WTC11 (cell line): ENCODE data around the gene SAMD9L. TPM values are rescaled to one million over a fixed set of nuclear protein-coding genes. Genes with fewer than 3 reads are reported as not detected.

Experiments
- ATAC-seq: fragments of 200-7000 bp; cut with Tn5 transposase; 2 replicates; pipeline ENCODE4 v1.10.0; 2021; ENCODE audit warnings: mild to moderate bottlenecking, moderate library complexity
- CTCF ChIA-PET: fragments of 300-600 bp; sonication (Branson Sonifier 250); formaldehyde crosslinking; loops from one replicate; lab custom pipeline; 2021; ENCODE audit warnings: antibody characterized with exemption; lab: Charles Lee
- POLR2A ChIA-PET: fragments of 350-600 bp; sonication (Branson Sonifier 250); formaldehyde crosslinking; loops from one replicate; lab custom pipeline; 2021; ENCODE audit warnings: antibody characterized with exemption; lab: Charles Lee
- DNase-seq: peaks from one replicate; pipeline ENCODE4 v3.0.0; 2021; ENCODE audit warnings: low spot score
- H3K27ac Mint-ChIP-seq: 2 replicates; pipeline ENCODE4 v1.8.0; 2021; ENCODE audit warnings: mixed read lengths
- H3K27me3 Mint-ChIP-seq: 2 replicates; pipeline ENCODE4 v1.8.0; 2021; ENCODE audit warnings: low read depth, mild to moderate bottlenecking, moderate library complexity, mixed read lengths
- H3K36me3 Mint-ChIP-seq: 2 replicates; pipeline ENCODE4 v1.8.0; 2021; ENCODE audit warnings: mixed read lengths
- H3K4me1 Mint-ChIP-seq: 2 replicates; pipeline ENCODE4 v1.8.0; 2022; ENCODE audit warnings: mixed read lengths
- H3K4me3 Mint-ChIP-seq: 2 replicates; pipeline ENCODE4 v1.8.0; 2021; ENCODE audit warnings: mild to moderate bottlenecking, moderate library complexity, mixed read lengths
- H3K9me3 Mint-ChIP-seq: 2 replicates; pipeline ENCODE4 v1.8.0; 2021; ENCODE audit warnings: mixed read lengths
- ATF1 ChIP-seq: sonication (generic); formaldehyde crosslinking; IDR thresholded peaks from 2 replicates; pipeline ENCODE4 v1.8.1; 2023; ENCODE audit warnings: mild to moderate bottlenecking, moderate library complexity, missing genetic modification reagents
- CREB1 ChIP-seq: sonication (generic); formaldehyde crosslinking; IDR thresholded peaks from 2 replicates; pipeline ENCODE4 v1.8.0; 2023; ENCODE audit warnings: mild to moderate bottlenecking, missing genetic modification reagents
- E2F4 ChIP-seq: sonication (generic); formaldehyde crosslinking; IDR thresholded peaks from 2 replicates; pipeline ENCODE4 v1.8.1; 2022; ENCODE audit warnings: low read depth, mild to moderate bottlenecking, moderate library complexity, missing genetic modification reagents, borderline replicate concordance
- ERG ChIP-seq: fragments of 250-450 bp; sonication (Bioruptor Pico); IDR thresholded peaks from 2 replicates; pipeline ENCODE4 v1.8.0; 2021; ENCODE audit warnings: mild to moderate bottlenecking
- FOXJ3 ChIP-seq: sonication (generic); formaldehyde crosslinking; IDR thresholded peaks from 2 replicates; pipeline ENCODE4 v1.9.0; 2021; ENCODE audit warnings: missing genetic modification reagents, mild to moderate bottlenecking, borderline replicate concordance
- FOXK1 ChIP-seq: sonication (generic); formaldehyde crosslinking; IDR thresholded peaks from 2 replicates; pipeline ENCODE4 v1.8.0; 2022; ENCODE audit warnings: mild to moderate bottlenecking, moderate library complexity, missing genetic modification reagents
- FOXP1 ChIP-seq: sonication (generic); formaldehyde crosslinking; IDR thresholded peaks from 2 replicates; pipeline ENCODE4 v1.8.0; 2022; ENCODE audit warnings: missing genetic modification reagents, mild to moderate bottlenecking, moderate library complexity, borderline replicate concordance
- GABPB1 ChIP-seq: sonication (generic); formaldehyde crosslinking; IDR thresholded peaks from 2 replicates; pipeline ENCODE4 v1.8.1; 2023; ENCODE audit warnings: mild to moderate bottlenecking, missing genetic modification reagents
- IRF2 ChIP-seq: sonication (generic); formaldehyde crosslinking; IDR thresholded peaks from 2 replicates; pipeline ENCODE4 v1.8.0; 2022; ENCODE audit warnings: low read depth, missing genetic modification reagents, borderline replicate concordance
- NR3C1 ChIP-seq: sonication (generic); formaldehyde crosslinking; conservative IDR thresholded peaks from 2 replicates; pipeline ENCODE4 v1.8.1; 2023; ENCODE audit warnings: low read depth, mild to moderate bottlenecking, missing genetic modification reagents
- OVOL2 ChIP-seq: fragments of 250-450 bp; sonication (Bioruptor Pico); IDR thresholded peaks from 2 replicates; pipeline ENCODE4 v1.9.0; 2021; ENCODE audit warnings: mild to moderate bottlenecking, borderline replicate concordance
- SP1 ChIP-seq: sonication (generic); formaldehyde crosslinking; conservative IDR thresholded peaks from 2 replicates; pipeline ENCODE4 v1.8.1; 2022; ENCODE audit warnings: missing genetic modification reagents
- TEAD4 ChIP-seq: sonication (generic); formaldehyde crosslinking; IDR thresholded peaks from 2 replicates; pipeline ENCODE4 v1.8.0; 2022; ENCODE audit warnings: mild to moderate bottlenecking, missing genetic modification reagents
- ZNF396 ChIP-seq: fragments of 250-450 bp; sonication (Bioruptor Pico); IDR thresholded peaks from 2 replicates; pipeline ENCODE4 v1.8.0; 2021; ENCODE audit warnings: mild to moderate bottlenecking, moderate library complexity, borderline replicate concordance
- total RNA-seq: library from RNA; stranded (reverse); gene quantifications from 3 replicates; pipeline ENCODE4 v1.2.3, GENCODE V29; 2021
- TF ChIP-seq, protein P1 (sequence below): sonication (generic); formaldehyde crosslinking; IDR thresholded peaks from 2 replicates; pipeline ENCODE4 v1.8.1; 2023; ENCODE audit warnings: mild to moderate bottlenecking, missing genetic modification reagents
- TF ChIP-seq, protein P2 (sequence below): sonication (generic); formaldehyde crosslinking; IDR thresholded peaks from 2 replicates; pipeline ENCODE4 v1.8.1; 2023; ENCODE audit warnings: mild to moderate bottlenecking, missing genetic modification reagents, borderline replicate concordance
- TF ChIP-seq, protein P3 (sequence below): sonication (generic); formaldehyde crosslinking; IDR thresholded peaks from 2 replicates; pipeline ENCODE4 v1.8.0; 2022; ENCODE audit warnings: mild to moderate bottlenecking, missing genetic modification reagents

SAMD9L gene
- total RNA-seq, 1 experiment from 2014 or later = 0.15 TPM

DNA sequence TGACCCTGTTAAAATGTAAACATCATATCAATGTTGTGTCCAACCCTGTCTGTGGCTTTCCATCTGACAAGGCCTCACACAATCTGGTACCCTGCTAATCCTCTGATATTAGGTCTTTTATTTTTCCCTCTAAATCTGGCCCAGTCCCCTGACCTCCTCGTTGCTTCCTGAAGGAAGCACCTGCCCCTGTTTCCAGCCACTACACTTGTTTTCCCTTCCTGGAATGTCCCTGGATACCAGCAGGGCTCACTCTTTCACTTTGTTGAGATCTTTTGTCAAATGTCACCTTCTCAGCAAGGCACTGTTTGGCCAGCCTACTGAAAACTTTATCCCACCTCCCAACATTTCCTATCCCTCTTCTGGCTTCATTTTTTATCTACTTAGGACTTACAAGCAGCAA, 2.1 kb downstream of the SAMD9L start (continued):
- TF ChIP-seq E2F4 (CRISPR knock-in tag) = no peak
- TF ChIP-seq, protein P1, sequence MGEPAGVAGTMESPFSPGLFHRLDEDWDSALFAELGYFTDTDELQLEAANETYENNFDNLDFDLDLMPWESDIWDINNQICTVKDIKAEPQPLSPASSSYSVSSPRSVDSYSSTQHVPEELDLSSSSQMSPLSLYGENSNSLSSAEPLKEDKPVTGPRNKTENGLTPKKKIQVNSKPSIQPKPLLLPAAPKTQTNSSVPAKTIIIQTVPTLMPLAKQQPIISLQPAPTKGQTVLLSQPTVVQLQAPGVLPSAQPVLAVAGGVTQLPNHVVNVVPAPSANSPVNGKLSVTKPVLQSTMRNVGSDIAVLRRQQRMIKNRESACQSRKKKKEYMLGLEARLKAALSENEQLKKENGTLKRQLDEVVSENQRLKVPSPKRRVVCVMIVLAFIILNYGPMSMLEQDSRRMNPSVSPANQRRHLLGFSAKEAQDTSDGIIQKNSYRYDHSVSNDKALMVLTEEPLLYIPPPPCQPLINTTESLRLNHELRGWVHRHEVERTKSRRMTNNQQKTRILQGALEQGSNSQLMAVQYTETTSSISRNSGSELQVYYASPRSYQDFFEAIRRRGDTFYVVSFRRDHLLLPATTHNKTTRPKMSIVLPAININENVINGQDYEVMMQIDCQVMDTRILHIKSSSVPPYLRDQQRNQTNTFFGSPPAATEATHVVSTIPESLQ = no peak
- TF ChIP-seq, all 79 proteins: peak for 0

DNA sequence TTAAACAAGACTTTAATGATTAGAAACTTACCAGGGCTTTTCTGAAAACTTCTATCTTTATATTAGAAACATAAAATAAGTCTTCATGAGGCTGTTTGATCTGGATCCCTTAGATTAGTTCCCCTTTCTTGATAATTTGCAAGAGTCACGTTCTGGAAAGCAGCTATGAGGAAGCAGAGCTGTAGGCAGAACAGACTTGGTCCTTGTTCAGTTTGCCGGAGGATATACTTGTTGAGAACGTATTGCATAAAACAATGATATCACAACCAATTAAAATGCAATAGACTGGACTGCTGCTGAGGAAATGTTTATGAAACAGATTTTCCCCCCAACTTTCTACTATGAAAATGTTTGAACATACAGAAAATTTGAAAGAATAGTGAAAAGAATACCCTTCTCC, 2.8 kb downstream of the SAMD9L start:
- DNase-seq (no peak), ATAC-seq (no peak)
- CTCF ChIA-PET = no interaction called here
- POLR2A ChIA-PET = no interaction called here
- no peaks in the 10 kb centered on the region for H3K9me3 Mint-ChIP-seq
- TF ChIP-seq ATF1 (CRISPR knock-in tag) (no peak), IRF2 (CRISPR knock-in tag) (no peak), OVOL2 (CRISPR knock-in tag) (no peak), E2F4 (CRISPR knock-in tag) (no peak), ERG (CRISPR knock-in tag) (no peak), GABPB1 (CRISPR knock-in tag) (no peak), CREB1 (CRISPR knock-in tag) (no peak), FOXK1 (CRISPR knock-in tag) (no peak), TEAD4 (no peak), NR3C1 (CRISPR knock-in tag) (no peak), FOXP1 (CRISPR knock-in tag) (no peak), FOXJ3 (CRISPR knock-in tag) (no peak), ZNF396 (no peak), SP1 (no peak)
- TF ChIP-seq, protein P2, sequence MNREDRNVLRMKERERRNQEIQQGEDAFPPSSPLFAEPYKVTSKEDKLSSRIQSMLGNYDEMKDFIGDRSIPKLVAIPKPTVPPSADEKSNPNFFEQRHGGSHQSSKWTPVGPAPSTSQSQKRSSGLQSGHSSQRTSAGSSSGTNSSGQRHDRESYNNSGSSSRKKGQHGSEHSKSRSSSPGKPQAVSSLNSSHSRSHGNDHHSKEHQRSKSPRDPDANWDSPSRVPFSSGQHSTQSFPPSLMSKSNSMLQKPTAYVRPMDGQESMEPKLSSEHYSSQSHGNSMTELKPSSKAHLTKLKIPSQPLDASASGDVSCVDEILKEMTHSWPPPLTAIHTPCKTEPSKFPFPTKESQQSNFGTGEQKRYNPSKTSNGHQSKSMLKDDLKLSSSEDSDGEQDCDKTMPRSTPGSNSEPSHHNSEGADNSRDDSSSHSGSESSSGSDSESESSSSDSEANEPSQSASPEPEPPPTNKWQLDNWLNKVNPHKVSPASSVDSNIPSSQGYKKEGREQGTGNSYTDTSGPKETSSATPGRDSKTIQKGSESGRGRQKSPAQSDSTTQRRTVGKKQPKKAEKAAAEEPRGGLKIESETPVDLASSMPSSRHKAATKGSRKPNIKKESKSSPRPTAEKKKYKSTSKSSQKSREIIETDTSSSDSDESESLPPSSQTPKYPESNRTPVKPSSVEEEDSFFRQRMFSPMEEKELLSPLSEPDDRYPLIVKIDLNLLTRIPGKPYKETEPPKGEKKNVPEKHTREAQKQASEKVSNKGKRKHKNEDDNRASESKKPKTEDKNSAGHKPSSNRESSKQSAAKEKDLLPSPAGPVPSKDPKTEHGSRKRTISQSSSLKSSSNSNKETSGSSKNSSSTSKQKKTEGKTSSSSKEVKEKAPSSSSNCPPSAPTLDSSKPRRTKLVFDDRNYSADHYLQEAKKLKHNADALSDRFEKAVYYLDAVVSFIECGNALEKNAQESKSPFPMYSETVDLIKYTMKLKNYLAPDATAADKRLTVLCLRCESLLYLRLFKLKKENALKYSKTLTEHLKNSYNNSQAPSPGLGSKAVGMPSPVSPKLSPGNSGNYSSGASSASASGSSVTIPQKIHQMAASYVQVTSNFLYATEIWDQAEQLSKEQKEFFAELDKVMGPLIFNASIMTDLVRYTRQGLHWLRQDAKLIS (CRISPR knock-in tag) = no peak
- TF ChIP-seq, protein P3, sequence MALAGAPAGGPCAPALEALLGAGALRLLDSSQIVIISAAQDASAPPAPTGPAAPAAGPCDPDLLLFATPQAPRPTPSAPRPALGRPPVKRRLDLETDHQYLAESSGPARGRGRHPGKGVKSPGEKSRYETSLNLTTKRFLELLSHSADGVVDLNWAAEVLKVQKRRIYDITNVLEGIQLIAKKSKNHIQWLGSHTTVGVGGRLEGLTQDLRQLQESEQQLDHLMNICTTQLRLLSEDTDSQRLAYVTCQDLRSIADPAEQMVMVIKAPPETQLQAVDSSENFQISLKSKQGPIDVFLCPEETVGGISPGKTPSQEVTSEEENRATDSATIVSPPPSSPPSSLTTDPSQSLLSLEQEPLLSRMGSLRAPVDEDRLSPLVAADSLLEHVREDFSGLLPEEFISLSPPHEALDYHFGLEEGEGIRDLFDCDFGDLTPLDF (CRISPR knock-in tag) = no peak
- TF ChIP-seq, protein P1 = no peak
- no peak overlapping the region for H3K27ac Mint-ChIP-seq
- no peak overlapping the region for H3K4me3 Mint-ChIP-seq
- H3K36me3 Mint-ChIP-seq = no peaks in the 10 kb centered on the region
- H3K4me1 Mint-ChIP-seq = peaks cover 7% of the 10 kb centered on the region; the same call in 1 of the 2 replicates
- H3K27me3 Mint-ChIP-seq = no peaks in the 10 kb centered on the region; the same call in 1 of the 2 replicates
